Neuronal stem cell (in vitro differentiated cells): ENCODE data around the gene MACROD2.

Source experiments
- DNase-seq: peaks from one replicate; pipeline ENCODE4 v3.0.0-alpha.2; 2013; ENCODE audit warnings: low spot score
- H2AFZ ChIP-seq: one replicate; pipeline ENCODE4 v1.6.1; 2013; ENCODE audit warnings: mild to moderate bottlenecking, low read length, inconsistent platforms
- H2AK5ac ChIP-seq: 2 replicates; pipeline ENCODE4 v1.6.1; 2013; ENCODE audit warnings: low read depth, mild to moderate bottlenecking, inconsistent platforms, low read length, moderate library complexity, mixed read lengths
- H2BK120ac ChIP-seq: 2 replicates; pipeline ENCODE4 v1.6.1; 2013; ENCODE audit warnings: low read depth, mild to moderate bottlenecking, inconsistent platforms, low read length, moderate library complexity, mixed read lengths
- H2BK12ac ChIP-seq: one replicate; pipeline ENCODE4 v1.6.1; 2013; ENCODE audit warnings: low read length, inconsistent platforms
- H2BK15ac ChIP-seq: 2 replicates; pipeline ENCODE4 v1.6.1; 2013; ENCODE audit warnings: mild to moderate bottlenecking, low read length, inconsistent platforms, mixed read lengths
- H2BK5ac ChIP-seq: one replicate; pipeline ENCODE4 v1.6.1; 2013; ENCODE audit warnings: inconsistent platforms, mild to moderate bottlenecking, low read length, moderate library complexity
- H3K14ac ChIP-seq: one replicate; pipeline ENCODE4 v1.6.1; 2013; ENCODE audit warnings: low read length, inconsistent platforms
- H3K18ac ChIP-seq: 2 replicates; pipeline ENCODE4 v1.6.1; 2013; ENCODE audit warnings: low read length, inconsistent platforms
- H3K23ac ChIP-seq: 2 replicates; pipeline ENCODE4 v1.6.1; 2013; ENCODE audit warnings: low read depth, mild to moderate bottlenecking, mixed read lengths, low read length, inconsistent platforms; ENCODE audit not compliant: poor library complexity
- H3K27ac ChIP-seq: replicated peaks from 3 replicates; pipeline ENCODE4 v1.5.1; 2013; ENCODE audit warnings: low read length, inconsistent platforms
- H3K27me3 ChIP-seq, 3 experiments: 2 replicates each; pipeline ENCODE4 v1.6.1; 2013; ENCODE audit warnings: low read length in 3 of 3, mild to moderate bottlenecking in 2 of 3, inconsistent platforms in 1 of 3, low read depth in 1 of 3, mixed read lengths in 1 of 3, moderate library complexity in 1 of 3; ENCODE audit not compliant: control insufficient read depth in 3 of 3, insufficient read depth in 3 of 3
- H3K36me3 ChIP-seq, 2 donors: replicated peaks in 1 of 2; 2 replicates each; pipeline ENCODE4 v1.6.1; 2013; ENCODE audit warnings: low read length in 2 of 2; ENCODE audit not compliant: control insufficient read depth in 2 of 2, insufficient read depth in 2 of 2
- H3K4ac ChIP-seq: 2 replicates; pipeline ENCODE4 v1.6.1; 2013; ENCODE audit warnings: inconsistent platforms, mild to moderate bottlenecking, low read length, moderate library complexity
- H3K4me1 ChIP-seq, 2 donors: 1 replicate in 1 of 2; 2 replicates in 1 of 2; pipeline ENCODE4 v1.6.1; 2013; ENCODE audit warnings: low read length in 2 of 2, low read depth in 1 of 2; ENCODE audit not compliant: control insufficient read depth in 2 of 2, insufficient read depth in 1 of 2
- H3K4me2 ChIP-seq: one replicate; pipeline ENCODE4 v1.6.1; 2013; ENCODE audit warnings: mild to moderate bottlenecking, low read length, inconsistent platforms; ENCODE audit not compliant: insufficient read depth, poor library complexity, severe bottlenecking
- H3K4me3 ChIP-seq, 2 donors: 2 replicates each; pipeline ENCODE4 v1.5.1; 2013; ENCODE audit warnings: low read length in 2 of 2, mild to moderate bottlenecking in 2 of 2, inconsistent platforms in 1 of 2, moderate library complexity in 1 of 2
- H3K79me1 ChIP-seq: one replicate; pipeline ENCODE4 v1.6.1; 2013; ENCODE audit warnings: low read depth, mild to moderate bottlenecking, inconsistent platforms, low read length, moderate library complexity
- H3K9ac ChIP-seq: one replicate; pipeline ENCODE4 v1.6.1; 2013; ENCODE audit warnings: mild to moderate bottlenecking, low read depth, low read length, inconsistent platforms; ENCODE audit not compliant: poor library complexity
- H3K9me3 ChIP-seq, 2 donors: replicated peaks in 1 of 2; 2 replicates each; pipeline versions ENCODE3 to v1.6.1; 2013; ENCODE audit warnings: low read length in 2 of 2, mild to moderate bottlenecking in 2 of 2, inconsistent platforms in 1 of 2, low read depth in 1 of 2, mixed read lengths in 1 of 2, moderate library complexity in 1 of 2; ENCODE audit not compliant: control insufficient read depth in 2 of 2, insufficient read depth in 1 of 2
- H4K8ac ChIP-seq: one replicate; pipeline ENCODE4 v1.6.1; 2013; ENCODE audit warnings: low read depth, mild to moderate bottlenecking, inconsistent platforms, low read length, moderate library complexity
- H4K91ac ChIP-seq: one replicate; pipeline ENCODE4 v1.6.1; 2013; ENCODE audit warnings: low read length, low read depth, mild to moderate bottlenecking, inconsistent platforms; ENCODE audit not compliant: poor library complexity
- WGBS, 2 donors: extraction: QIAGEN DNeasy Blood & Tissue Kit; methylation state at CpG; one replicate each; pipeline ENCODE4 v1.1.7; 2013; ENCODE audit warnings: missing lambda C conversion rate in 2 of 2, mixed read lengths in 1 of 2; ENCODE audit not compliant: insufficient read length in 2 of 2, insufficient replicate concordance in 1 of 2; ENCODE audit errors: extremely low coverage in 2 of 2; 5-methylcytosine and 5-hydroxymethylcytosine counted together

The MACROD2 gene

GRCh38 chr20:15594158-15594695 is 1598.9 kb downstream of the MACROD2 start:
- Histone ChIP-seq H3K14ac (no peak overlapping the region), H3K9me3 (no peaks in the 10 kb centered on the region), H2BK120ac (no peak overlapping the region), H3K4me3 (no peak overlapping the region), H3K9ac (no peak overlapping the region), H2BK15ac (no peak overlapping the region), H3K79me1 (no peaks in the 10 kb centered on the region), H2AFZ (no peak overlapping the region), H3K36me3 (no peaks in the 10 kb centered on the region), H3K18ac (no peak overlapping the region), H4K8ac (no peak overlapping the region), H3K23ac (no peak overlapping the region), H2BK5ac (no peak overlapping the region), H3K4ac (no peak overlapping the region), H3K4me1 (no peaks in the 10 kb centered on the region), H2BK12ac (no peak overlapping the region), H4K91ac (no peak overlapping the region), H2AK5ac (no peak overlapping the region), H3K4me2 (no peak overlapping the region), H3K27me3 (no peaks in the 10 kb centered on the region), H3K27ac (no peak overlapping the region)
- DNase-seq, result no peak
- no CpG with 5 or more reads among the region's 2 CpGs for WGBS, 2 donors

- Histone ChIP-seq H3K4me1 (no peaks in the 10 kb centered on the region), H3K36me3 (no peaks in the 10 kb centered on the region), H3K23ac (no peak overlapping the region), H3K4ac (no peak overlapping the region), H4K91ac (no peak overlapping the region), H4K8ac (no peak overlapping the region), H2AFZ (no peak overlapping the region), H3K14ac (no peak overlapping the region), H3K79me1 (no peaks in the 10 kb centered on the region), H3K27me3 (no peaks in the 10 kb centered on the region), H3K4me2 (no peak overlapping the region), H3K9me3 (no peaks in the 10 kb centered on the region), H3K27ac (no peak overlapping the region), H2BK15ac (no peak overlapping the region), H2BK5ac (no peak overlapping the region), H2BK12ac (no peak overlapping the region), H3K18ac (no peak overlapping the region), H2AK5ac (no peak overlapping the region), H3K9ac (no peak overlapping the region), H3K4me3 (no peak overlapping the region), H2BK120ac (no peak overlapping the region)
- DNase-seq, result no peak
- WGBS, 2 donors, result no CpG with 5 or more reads among the region's 3 CpGs
Observed at GRCh38 chr20:15596220-15596890, 1601.0 kb downstream of the MACROD2 start.

- H3K4me3 ChIP-seq, result no peak overlapping the region
- no peak overlapping the region for H4K91ac ChIP-seq
- H2BK5ac ChIP-seq, result no peak overlapping the region
- H3K18ac ChIP-seq, result no peak overlapping the region
- H2AK5ac ChIP-seq, result no peak overlapping the region
- no peak overlapping the region for H2BK15ac ChIP-seq
- H3K4me2 ChIP-seq, result no peak overlapping the region
- WGBS, 2 donors, result no CpG with 5 or more reads among the region's 2 CpGs
- H3K4me1 ChIP-seq, result no peaks in the 10 kb centered on the region
- no peaks in the 10 kb centered on the region for H3K9me3 ChIP-seq
- no peak for DNase-seq
- no peaks in the 10 kb centered on the region for H3K27me3 ChIP-seq
- no peak overlapping the region for H3K27ac ChIP-seq
- no peak overlapping the region for H2AFZ ChIP-seq
- H3K36me3 ChIP-seq, result no peaks in the 10 kb centered on the region
- no peak overlapping the region for H2BK120ac ChIP-seq
- no peaks in the 10 kb centered on the region for H3K79me1 ChIP-seq
- H4K8ac ChIP-seq, result no peak overlapping the region
- H3K14ac ChIP-seq, result no peak overlapping the region
- H2BK12ac ChIP-seq, result no peak overlapping the region
- no peak overlapping the region for H3K4ac ChIP-seq
- no peak overlapping the region for H3K23ac ChIP-seq
- H3K9ac ChIP-seq, result no peak overlapping the region
Observed at GRCh38 chr20:15597306-15597705, 1602.0 kb downstream of the MACROD2 start.

GRCh38 chr20:15599961-15600360 is 1604.6 kb downstream of the MACROD2 start:
- Histone ChIP-seq H3K23ac (no peak overlapping the region), H3K27me3 (no peaks in the 10 kb centered on the region), H2AFZ (no peak overlapping the region), H4K8ac (no peak overlapping the region), H3K4me1 (no peaks in the 10 kb centered on the region), H3K9me3 (no peaks in the 10 kb centered on the region), H3K4me3 (no peak overlapping the region), H2BK5ac (no peak overlapping the region), H2BK120ac (no peak overlapping the region), H3K18ac (no peak overlapping the region), H3K79me1 (no peaks in the 10 kb centered on the region), H2BK15ac (no peak overlapping the region), H3K4me2 (no peak overlapping the region), H3K27ac (no peak overlapping the region), H3K9ac (no peak overlapping the region), H2AK5ac (no peak overlapping the region), H4K91ac (no peak overlapping the region), H3K36me3 (no peaks in the 10 kb centered on the region), H2BK12ac (no peak overlapping the region), H3K14ac (no peak overlapping the region), H3K4ac (no peak overlapping the region)
- no peak for DNase-seq
- no CpG with 5 or more reads among the region's 2 CpGs for whole genome bisulfite sequencing, 2 donors
